HG02623 (cell line): ENCODE data around the gene CAPZB.

Experiments
- ATAC-seq: cut with Tn5 transposase; IDR thresholded peaks from one replicate; pipeline ENCODE4 v1.9.1; 2021; ENCODE audit warnings: moderate library complexity; ENCODE audit not compliant: unreplicated experiment

Gene CAPZB

DNA sequence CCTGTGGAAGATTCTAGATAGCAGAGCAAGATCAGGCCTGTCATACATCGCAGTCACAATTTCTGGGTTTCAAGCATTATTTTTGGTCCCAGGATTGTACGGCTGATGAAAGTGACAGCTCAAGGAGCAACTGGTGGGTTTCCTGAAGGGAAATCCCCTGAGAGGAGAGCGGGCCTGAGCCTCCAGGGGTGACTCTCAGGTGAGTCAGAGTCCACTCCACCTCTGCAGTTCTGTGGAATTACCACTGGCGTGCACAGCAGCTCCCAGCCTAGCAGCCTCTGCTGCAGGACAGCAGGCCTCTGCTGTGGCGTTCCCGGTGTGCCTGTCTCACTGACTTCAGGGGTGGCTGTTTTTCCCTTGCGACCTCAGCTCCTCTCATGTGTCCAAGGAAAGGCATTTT lies 148.8 kb downstream of the CAPZB start:
- no peak for ATAC-seq

DNA sequence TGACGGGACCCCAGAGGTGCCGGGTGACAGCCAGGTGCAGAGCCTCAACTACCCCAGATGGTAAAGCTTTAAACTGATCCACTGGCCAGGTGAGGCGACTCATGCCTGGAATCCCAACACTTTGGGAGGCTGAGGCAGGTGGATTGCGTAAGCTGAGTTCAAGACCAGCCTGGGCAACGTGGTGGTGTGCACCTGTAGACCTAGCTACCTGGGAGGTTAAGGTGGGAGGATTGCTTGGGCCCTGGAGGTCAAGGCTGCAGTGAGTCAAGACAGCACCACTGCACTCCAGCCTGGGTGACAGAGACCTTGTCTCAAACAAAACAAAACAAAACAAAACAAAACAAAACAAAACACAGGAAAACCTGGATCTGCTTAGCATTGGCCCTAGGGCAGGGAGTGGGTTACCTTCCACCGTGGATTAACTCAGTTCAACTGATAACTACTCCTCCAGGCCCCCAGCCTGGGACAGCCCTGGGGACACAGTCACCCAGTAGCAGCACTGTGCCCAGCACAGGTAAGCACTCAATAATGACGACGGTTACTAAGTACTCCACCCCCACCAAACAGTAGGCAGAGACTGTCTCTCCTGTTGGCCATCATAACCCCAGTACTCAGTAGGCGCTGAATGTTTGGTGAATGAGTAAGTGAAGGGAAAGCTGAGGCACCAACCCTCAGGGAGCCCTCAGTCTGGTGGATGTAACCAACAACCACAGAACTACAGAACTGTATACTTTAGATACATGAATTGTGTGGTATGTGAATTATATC lies 151.6 kb downstream of the CAPZB start:
- no peak for ATAC-seq

DNA sequence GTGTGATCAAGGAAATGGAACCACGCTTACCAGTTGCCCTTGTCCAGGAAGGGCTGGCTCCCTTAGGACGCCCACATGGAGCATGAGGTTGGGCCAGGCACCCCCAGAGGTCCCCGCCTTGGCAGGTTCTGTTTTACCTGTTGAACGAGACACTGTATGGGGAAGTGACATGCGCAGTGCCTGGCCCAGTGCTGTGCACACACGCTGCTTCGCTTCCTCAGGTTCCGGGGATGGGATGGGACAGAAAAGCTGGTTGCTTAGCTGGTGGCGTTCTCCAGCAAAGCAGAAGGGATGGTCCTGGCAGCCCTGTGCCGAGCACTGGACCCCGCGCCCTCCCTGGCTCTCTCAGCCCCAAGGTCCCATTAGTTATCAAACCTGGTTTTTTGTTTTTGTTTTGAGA lies 152.5 kb downstream of the CAPZB start:
- ATAC-seq: no peak

DNA sequence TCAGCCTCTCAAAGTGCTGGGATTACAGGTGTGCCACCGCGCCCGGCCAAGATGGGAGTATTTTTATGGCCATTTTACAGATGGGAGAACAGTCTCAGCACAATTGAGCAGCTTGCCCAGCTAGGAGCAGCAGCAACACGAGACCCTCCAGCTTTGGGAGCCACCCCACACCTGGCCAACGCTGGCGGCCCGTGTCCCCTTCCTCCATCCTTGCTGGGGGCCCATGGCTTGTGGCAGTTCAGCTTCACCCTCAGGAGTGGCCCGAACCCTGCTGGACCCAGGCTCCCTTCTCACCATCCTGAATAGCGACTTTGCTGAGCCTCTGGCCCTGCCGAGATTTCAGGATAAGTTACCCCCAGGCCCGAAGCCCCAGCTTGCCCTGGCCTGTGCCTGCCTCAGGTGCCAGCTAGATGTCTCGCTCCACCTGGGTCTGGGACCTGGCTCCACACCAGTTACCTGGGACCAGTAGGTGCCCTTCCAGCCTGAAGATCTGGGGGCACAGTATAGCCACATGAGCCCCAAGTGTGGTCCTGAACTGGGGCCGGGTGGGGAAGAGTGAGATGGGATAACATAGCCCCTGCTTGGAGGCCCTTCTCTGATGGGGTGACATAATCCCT lies 154.0 kb downstream of the CAPZB start:
- no peak for ATAC-seq

DNA sequence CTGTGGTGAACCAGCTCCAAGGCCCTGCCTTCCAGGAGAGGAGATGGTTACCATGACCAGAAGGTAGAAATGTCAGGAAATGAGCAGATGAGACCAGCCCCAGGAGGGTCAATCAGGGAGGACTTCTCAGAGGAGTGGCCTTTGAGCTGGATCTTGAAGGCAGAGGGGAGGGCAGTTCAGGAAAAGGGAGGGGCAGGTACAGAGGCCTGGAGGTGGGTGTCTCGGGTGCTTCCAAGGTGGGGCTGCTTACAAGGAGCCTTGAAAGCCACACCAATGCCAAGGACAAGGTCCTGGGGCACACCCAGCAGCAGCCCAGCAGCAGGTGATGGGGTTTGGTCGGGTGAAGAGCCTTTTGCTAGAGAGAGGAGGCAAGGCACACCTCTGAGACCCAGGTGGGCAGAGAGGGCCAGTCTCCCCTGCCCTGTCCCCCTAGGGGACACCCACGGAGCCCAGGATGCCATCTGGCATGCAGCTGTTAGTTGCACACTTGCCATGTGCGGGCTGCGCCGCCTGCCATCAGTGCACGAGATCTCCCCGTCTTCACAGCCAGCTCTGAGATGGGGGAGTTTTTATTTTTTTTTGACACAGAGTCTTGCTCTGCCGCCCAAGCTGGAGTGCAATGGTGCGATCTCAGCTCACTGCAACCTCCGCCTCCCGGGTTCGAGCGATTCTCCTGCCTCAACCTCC lies 154.7 kb downstream of the CAPZB start:
- no peak for ATAC-seq

DNA sequence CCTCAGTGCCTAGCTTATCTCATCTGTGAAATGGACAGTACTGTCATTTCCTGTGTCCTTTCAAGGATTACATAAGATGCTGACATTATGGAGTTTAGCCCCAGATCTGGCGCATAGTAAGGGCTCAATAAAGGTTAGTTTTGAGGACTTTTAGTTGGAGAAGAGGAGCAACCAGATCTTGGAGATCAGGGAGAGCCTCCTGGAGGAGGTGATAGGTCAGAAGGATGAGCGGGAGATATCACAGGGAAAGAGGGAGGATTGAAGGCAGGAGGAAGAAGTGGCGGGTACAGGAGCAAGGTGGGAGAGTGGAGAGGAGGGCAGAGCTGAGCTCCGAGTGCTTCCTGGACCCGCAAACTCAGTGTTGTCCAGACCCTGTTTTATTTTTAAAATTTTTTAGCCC lies 155.7 kb downstream of the CAPZB start:
- ATAC-seq: no peak

DNA sequence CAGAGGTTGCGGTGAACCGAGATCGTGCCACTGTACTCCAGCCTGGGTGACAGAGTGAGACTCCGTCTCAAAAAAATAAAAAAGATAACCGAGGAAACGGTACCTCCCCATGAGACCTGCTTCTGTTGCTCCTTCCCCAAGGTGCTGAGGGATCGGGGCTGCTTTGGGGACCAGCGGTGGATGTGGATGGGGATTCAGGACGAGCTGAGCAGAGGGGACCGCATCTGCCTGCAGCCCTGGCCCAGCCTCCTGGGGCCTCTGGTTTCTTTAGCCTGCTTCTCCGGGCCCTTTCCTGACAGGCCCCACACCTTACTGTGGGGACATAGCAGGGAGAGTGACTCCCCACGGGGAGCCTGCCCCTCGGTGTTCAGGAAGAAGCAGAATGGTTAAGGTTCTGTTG lies 156.2 kb downstream of the CAPZB start:
- no peak for ATAC-seq

DNA sequence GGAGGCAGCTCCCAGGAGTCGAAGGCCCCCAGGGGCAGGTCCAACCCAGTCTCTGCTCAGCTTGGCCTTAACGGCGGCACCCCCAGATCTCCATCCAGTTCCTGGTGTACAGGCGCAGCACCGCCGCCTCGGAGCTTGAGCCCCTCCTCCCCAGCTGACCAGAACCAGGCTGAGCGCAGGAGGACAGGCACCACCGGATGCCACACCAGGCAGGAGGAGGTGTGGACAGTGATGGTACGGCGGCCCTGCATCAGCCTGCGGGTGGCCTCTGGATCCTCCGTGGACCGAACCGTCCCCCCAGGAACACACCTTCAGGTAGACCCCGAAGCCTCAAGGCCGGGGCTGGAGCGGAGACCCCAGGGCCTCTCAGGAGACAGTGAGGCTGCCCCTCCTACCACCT lies 156.9 kb downstream of the CAPZB start:
- ATAC-seq: no peak

DNA sequence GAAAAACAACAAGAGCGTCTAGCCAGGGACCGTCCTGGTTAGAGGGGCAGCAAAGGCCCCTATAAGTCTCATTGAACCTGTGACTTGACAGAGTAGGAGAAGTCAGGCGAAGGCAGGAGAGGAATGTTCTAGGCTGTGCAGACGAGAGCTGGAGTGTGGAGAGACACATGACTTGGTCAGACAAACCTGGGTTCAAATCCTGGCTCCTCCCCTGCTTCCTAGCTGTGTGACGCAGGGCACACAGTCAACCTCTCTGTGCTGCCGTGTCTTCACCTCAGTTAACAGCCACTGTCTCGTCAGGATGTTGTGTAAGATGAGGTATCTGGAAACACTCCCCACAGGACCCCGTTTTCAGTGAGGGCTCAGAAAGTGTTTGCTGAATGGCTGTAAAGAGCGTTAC lies 157.6 kb downstream of the CAPZB start:
- no peak for ATAC-seq

DNA sequence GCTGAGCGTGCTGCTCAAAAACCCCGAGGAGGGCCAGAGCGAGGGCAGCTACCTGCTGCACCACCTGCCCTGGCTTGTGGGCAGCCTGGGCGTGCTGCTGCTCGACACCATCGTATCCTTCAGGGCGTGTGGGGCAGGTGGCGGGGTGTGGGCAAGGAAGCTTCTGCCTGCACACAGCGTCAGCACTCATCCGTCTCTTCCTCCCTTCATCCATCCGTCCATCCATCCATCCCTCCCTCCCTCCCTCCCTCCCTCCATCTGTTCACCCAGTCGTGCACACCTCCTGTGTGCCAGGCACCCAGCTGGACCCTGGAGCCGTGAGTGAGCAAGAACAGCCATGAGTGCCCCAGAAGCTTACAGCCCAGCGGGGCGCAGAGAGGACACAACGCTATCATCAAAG lies 158.0 kb downstream of the CAPZB start:
- ATAC-seq: no peak

DNA sequence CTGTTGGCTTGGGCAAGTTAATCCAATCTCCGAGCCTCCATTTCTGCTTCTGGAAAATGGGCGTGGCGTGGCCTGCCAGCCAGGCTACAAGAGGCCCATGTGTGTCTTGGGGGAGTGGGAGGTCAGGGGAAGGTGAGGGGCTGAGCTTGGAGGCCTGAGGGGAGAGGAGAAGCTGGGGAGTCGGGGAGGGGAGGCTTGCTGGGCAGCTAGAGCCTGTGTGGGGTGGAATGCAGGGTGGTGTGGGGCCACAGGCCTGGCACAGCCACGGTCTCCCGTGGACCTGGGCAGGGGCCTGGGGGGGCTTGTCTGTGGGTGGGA lies 158.6 kb downstream of the CAPZB start:
- ATAC-seq: no peak

DNA sequence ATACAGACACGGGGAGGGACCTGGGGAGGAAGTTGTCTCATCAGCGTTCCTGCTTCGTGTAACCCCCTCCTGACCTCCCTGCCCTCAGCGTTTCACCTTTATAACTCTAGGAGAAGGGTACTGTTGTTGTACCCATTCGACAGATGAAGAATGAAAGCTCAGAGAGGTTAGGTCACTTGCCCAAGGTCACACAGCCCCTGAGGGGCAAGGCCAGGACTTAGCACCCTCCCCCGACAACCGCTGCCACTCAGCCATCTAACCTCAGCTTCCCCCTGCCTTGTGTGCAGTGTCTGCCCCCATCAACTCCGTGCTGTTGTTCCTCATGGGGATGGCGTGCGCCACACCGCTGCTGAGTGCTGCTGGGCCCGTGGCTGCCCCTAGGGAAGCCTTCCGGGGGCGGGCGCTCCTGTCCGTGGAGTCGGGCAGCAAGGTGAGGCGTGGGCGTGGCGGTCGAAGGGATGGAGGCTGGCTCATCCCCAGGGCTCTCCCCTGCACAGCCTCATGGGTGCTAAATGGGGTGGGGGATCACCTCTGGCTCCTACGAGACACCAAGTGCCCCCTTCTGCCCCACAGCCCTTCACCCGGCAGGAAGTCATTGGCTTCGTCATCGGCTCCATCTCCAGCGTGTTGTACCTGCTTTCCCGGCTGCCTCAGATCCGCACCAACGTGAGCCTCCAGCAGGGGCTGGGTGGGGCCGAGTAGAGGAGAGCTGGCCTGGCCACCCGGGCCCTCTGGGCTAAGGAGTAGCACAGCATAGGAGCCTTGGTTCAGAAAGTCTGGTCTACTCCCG lies 159.2 kb downstream of the CAPZB start:
- no peak for ATAC-seq

DNA sequence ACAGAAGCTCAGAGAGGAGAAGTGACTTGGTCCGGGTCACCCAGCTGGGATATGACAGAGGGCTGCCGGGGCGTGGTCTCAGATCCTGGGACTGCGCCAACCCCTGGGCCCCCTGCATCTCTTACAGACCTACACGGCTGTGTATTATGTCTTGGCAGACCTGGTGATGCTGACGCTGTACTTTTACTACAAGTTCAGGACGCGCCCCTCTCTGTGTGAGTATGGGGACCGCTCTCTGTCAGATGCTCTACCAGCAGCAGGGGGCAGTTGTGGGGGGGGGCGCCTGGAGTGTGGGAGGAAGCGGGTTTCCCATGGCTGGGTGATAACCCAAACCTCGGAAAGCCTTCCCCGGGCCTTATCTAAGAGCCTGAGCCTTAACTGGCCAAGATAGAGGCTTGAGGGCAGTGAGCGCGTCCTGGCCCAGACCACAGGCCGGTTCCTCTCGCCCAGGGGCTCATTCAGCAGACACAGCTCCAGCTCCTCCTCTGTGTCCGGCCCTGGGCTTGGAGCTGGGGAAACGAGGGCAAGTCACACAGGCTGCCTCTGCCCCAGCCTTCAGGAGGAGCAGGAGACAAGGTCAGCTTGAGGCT lies 159.9 kb downstream of the CAPZB start:
- no peak for ATAC-seq

DNA sequence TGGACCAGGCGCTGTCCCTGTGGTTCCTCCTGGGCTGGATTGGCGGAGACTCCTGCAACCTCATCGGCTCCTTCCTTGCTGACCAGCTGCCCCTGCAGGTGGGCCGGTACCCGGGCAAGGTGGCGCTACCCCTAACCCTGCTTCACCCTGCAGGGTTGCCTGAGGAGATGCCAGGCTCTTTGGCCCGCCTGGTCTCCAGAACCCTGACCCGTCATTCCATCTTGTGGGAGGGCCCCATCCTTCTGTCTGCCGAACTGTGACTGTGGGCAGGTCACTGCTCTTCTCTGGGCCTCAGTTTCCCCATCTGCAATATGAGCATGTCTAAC lies 160.7 kb downstream of the CAPZB start:
- no peak for ATAC-seq

DNA sequence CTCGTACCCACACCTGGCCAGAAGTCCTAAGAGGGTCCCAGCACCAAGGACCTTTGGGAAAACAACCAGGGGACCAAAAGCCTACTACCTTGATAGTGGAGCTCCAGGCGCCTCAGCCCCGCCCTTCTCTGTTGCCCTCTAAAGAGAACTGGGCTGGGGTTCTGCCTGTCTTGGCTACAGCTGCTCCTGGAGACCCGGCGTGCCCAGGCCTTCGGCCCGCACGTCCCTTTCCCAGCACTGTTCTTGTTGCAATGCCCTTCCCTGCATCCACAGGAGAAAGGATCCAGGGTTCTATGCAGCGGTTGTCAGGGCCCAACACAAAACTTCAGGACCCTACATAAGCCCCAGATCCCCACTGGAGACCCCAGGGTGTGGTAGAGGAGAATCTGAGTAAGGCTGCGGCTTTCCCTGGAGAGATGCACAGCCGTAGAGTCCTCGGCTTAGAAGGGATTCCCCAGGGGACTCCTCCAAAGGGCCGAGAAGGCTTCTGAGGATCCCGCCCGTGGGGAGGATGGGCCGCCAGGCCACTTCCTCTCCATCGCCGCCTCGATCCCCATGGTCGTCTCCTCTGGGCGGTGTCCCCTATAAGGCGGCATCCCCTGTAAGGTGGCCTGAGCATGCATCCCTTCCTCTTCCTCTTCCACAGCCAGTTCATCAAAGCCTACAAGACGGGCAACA lies 161.2 kb downstream of the CAPZB start:
- ATAC-seq: no peak

DNA sequence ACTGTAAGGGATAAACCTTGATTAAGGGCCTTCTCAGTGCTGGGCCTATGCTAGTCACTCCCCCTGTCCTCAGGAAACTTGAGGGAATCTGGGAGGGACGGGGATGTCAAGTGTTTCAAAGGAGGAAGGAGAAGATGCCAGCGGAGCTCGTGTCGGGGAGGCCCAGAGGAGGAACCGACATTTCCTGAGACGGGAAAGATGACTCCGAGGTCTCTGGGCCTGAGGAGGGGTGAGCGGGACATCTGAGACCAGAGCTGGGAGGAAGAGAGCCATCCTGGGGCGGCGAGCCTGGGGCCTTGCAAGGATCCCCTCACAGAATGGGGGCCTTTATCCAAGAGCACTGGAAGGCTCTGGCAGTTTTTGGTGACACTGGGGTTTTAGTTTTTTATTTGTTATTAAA lies 162.9 kb downstream of the CAPZB start:
- no peak for ATAC-seq

DNA sequence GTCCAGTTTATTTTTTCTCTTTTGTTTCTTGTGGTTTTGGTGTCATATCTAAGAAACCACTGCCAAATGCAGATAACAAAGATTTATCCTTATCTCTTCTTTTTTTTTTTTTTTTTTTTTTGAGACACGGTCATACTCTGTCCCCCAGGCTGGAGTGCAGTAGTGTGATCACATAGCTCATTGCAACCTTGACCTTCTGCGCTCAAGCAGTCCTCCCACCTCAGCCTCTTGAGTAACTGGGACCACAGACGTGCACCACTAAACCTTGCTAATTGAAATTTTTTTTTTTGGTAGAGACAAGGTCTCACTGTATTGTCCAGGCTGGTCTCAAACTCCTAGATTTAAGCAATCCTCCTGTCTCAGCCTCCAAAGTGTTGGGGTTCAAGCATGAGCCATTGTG lies 164.3 kb downstream of the CAPZB start:
- no peak for ATAC-seq

DNA sequence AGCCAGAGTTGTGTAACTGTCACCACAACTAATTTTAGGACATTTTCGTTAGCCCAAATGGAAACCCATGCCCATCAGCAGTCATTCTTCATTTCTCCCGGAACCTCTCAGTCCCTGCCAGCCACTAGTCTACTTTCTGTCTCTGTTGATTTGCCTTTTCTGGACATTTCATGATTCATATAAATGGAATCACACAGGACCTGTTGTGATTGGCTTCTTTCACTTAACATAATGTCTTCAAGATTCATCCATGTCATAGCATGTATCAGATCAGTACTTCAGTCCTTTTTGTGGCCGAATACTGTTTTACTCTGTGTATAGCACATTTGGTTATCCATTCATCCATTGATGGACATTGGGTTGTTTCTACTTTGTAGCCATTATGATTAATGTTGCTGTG lies 166.1 kb downstream of the CAPZB start:
- ATAC-seq: no peak

DNA sequence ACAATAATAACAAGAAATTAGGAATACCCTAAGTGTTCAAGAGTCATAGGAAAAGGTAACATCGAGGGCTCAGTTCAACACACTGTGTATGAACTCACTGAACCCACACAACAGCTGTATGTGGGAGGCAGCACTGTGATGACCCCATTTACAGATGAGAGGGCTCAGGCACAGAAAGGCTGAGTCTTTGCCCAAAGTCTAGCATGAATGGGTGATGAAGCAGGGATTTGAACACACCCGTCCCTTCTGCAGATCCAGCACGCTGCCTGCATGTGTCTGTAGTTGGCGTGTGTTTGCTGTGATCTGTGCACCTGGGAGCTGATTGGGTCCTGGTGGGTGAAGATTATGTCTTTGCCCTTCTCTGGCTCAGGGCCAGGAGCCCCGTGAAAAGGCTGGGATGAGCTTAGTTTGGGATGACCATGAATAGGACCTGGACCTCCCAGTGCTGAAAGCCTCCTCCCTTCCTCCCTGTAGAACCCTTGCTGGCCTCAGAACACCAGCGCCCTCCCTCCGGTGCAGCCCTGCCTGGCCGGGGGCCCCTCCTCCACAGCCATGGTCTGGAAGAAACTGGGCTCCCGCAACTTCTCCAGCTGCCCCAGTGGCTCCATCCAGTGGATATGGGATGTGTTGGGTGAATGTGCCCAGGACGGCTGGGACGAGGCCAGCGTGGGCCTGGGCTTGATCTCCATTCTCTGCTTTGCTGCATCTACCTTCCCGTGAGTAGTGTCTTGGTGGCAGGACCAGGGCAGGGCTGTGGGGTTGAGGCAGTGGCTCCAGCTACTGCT lies 168.0 kb downstream of the CAPZB start:
- no peak for ATAC-seq
